Keratinocyte (primary cell): ENCODE measurements around the gene SLC10A4. TPM values are rescaled to one million over a fixed set of nuclear protein-coding genes. Genes with fewer than 3 reads are reported as not detected.

Experiments used
- DNase-seq: peaks from one replicate; pipeline ENCODE4 v3.0.0-alpha.2; 2011; ENCODE audit warnings: low read depth, missing footprints, low spot score
- FAIRE-seq: peaks from 2 replicates; lab custom pipeline; 2011; peaks lifted over from hg19 to GRCh38; lab: Jason Lieb, UNC
- H2AFZ ChIP-seq: 2 replicates; pipeline ENCODE4 v1.6.0; 2012; ENCODE audit warnings: low read length, control low read depth, inconsistent platforms; ENCODE audit not compliant: control insufficient read depth
- H3K27ac ChIP-seq: 2 replicates; pipeline ENCODE4 v1.5.1; 2011; ENCODE audit warnings: low read length; ENCODE audit not compliant: control insufficient read depth, insufficient read depth
- H3K27me3 ChIP-seq: 3 replicates; pipeline ENCODE4 v1.6.0; 2011; ENCODE audit warnings: low read length; ENCODE audit not compliant: control insufficient read depth, insufficient read depth; ENCODE audit errors: extremely low read depth
- H3K36me3 ChIP-seq, 2 experiments: 2 replicates in 1 of 2; 3 replicates in 1 of 2; pipeline ENCODE4 v1.5.1; 2011; ENCODE audit warnings: low read length in 2 of 2, mild to moderate bottlenecking in 1 of 2; ENCODE audit not compliant: control insufficient read depth in 2 of 2, insufficient read depth in 2 of 2; ENCODE audit errors: extremely low read depth in 1 of 2
- H3K4me1 ChIP-seq: 3 replicates; pipeline ENCODE4 v1.5.1; 2011; ENCODE audit warnings: low read length; ENCODE audit not compliant: control insufficient read depth, insufficient read depth; ENCODE audit errors: extremely low read depth
- H3K4me2 ChIP-seq: 3 replicates; pipeline ENCODE4 v1.6.0; 2011; ENCODE audit warnings: low read depth, low read length; ENCODE audit not compliant: control insufficient read depth, insufficient read depth; ENCODE audit errors: extremely low read depth
- H3K4me3 ChIP-seq, 3 experiments: fragments of 200-600 bp in 1 of 3; sonication (generic) in 1 of 3; 2 replicates in 2 of 3; 3 replicates in 1 of 3; pipeline ENCODE4 v1.5.1; 2011 to 2016; ENCODE audit warnings: low read length in 3 of 3, mild to moderate bottlenecking in 3 of 3, control low read depth in 2 of 3, inconsistent platforms in 1 of 3, low read depth in 1 of 3, mixed read lengths in 1 of 3, mixed run types in 1 of 3, moderate library complexity in 1 of 3; ENCODE audit not compliant: control insufficient read depth in 2 of 3, insufficient read depth in 2 of 3; ENCODE audit errors: extremely low read depth in 1 of 3
- H3K79me2 ChIP-seq: 2 replicates; pipeline ENCODE4 v1.6.0; 2012; ENCODE audit warnings: low read length; ENCODE audit not compliant: control insufficient read depth, insufficient read depth
- H3K9ac ChIP-seq: 3 replicates; pipeline ENCODE4 v1.6.0; 2011; ENCODE audit warnings: low read length; ENCODE audit not compliant: control insufficient read depth, insufficient read depth; ENCODE audit errors: extremely low read depth
- H3K9me1 ChIP-seq: 3 replicates; pipeline ENCODE4 v1.6.0; 2011; ENCODE audit warnings: low read length; ENCODE audit not compliant: control insufficient read depth, insufficient read depth; ENCODE audit errors: extremely low read depth
- H3K9me3 ChIP-seq: 2 replicates; pipeline ENCODE4 v1.5.1; 2012; ENCODE audit warnings: low read depth, low read length; ENCODE audit not compliant: control insufficient read depth
- H4K20me1 ChIP-seq: 3 replicates; pipeline ENCODE4 v1.6.0; 2011; ENCODE audit warnings: low read length; ENCODE audit not compliant: control insufficient read depth, insufficient read depth; ENCODE audit errors: extremely low read depth
- EZH2 ChIP-seq: IDR thresholded peaks from one replicate; pipeline ENCODE4 v1.6.1; 2012; ENCODE audit warnings: inconsistent platforms, mild to moderate bottlenecking, low read length, moderate library complexity
- dilution Hi-C: fragments of 300-500 bp; cut with MboI; formaldehyde crosslinking; loops from one replicate; pipeline ENCODE4 v1.7.0; 2020; ENCODE audit warnings: low sequenced_read_pairs; ENCODE audit not compliant: extremely low pct_ligation_motif_present
- polyA minus RNA-seq, 3 experiments: library from RNA; depleted of rRNA, polyadenylated mRNA; stranded (reverse); fragments of >200 nt; gene quantifications; 1 replicate in 1 of 3; 2 replicates in 1 of 3; 3 replicates in 1 of 3; pipeline ENCODE4 v1.2.3, GENCODE V29; 2011
- polyA plus RNA-seq, 5 experiments: library from polyadenylated mRNA; depleted of rRNA in 3 of 5; stranded (reverse) in 3 of 5; stranded (forward) in 1 of 5; unstranded in 1 of 5; fragments of >200 nt; gene quantifications; 1 replicate in 1 of 5; 2 replicates in 3 of 5; 3 replicates in 1 of 5; pipeline versions ENCODE4 v1.2.1 to v1.2.3, GENCODE V29; 2011 to 2012; ENCODE audit warnings: missing spikeins in 2 of 5, low read depth in 1 of 5, low replicate concordance in 1 of 5
- TF ChIP-seq, protein P1 (sequence below), 3 experiments: IDR thresholded peaks in 1 of 3; conservative IDR thresholded peaks in 1 of 3; optimal IDR thresholded peaks in 1 of 3; 2 replicates in 2 of 3; 3 replicates in 1 of 3; pipeline versions ENCODE3 to v1.5.1; 2011; ENCODE audit warnings: low read length in 3 of 3, mild to moderate bottlenecking in 3 of 3, moderate library complexity in 2 of 3, control low read depth in 1 of 3, inconsistent platforms in 1 of 3; ENCODE audit not compliant: insufficient read depth in 2 of 3; ENCODE audit errors: extremely low read depth in 1 of 3

Gene SLC10A4, protein sequence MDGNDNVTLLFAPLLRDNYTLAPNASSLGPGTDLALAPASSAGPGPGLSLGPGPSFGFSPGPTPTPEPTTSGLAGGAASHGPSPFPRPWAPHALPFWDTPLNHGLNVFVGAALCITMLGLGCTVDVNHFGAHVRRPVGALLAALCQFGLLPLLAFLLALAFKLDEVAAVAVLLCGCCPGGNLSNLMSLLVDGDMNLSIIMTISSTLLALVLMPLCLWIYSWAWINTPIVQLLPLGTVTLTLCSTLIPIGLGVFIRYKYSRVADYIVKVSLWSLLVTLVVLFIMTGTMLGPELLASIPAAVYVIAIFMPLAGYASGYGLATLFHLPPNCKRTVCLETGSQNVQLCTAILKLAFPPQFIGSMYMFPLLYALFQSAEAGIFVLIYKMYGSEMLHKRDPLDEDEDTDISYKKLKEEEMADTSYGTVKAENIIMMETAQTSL
- 0.07 TPM in 1 of 3 replicates, not detected in the others for polyA plus RNA-seq
- not detected for polyA plus RNA-seq (2011; ENCODE audit: low read depth)
- polyA plus RNA-seq (2011; cell fraction: cytosol; rRNA removed) = not detected in 2 replicates
- polyA plus RNA-seq (2011; cell fraction: nucleus; rRNA removed) = 0.12 and 0.14 TPM in 2 replicates
- polyA plus RNA-seq (2012; ENCODE audit: low replicate concordance) = not detected in 2 replicates
- not detected in 3 replicates for polyA minus RNA-seq
- not detected for polyA minus RNA-seq (2011; cell fraction: cytosol; rRNA and poly(A)+ RNA removed)
- polyA minus RNA-seq (2011; cell fraction: nucleus; rRNA and poly(A)+ RNA removed) = not detected in 2 replicates

DNA sequence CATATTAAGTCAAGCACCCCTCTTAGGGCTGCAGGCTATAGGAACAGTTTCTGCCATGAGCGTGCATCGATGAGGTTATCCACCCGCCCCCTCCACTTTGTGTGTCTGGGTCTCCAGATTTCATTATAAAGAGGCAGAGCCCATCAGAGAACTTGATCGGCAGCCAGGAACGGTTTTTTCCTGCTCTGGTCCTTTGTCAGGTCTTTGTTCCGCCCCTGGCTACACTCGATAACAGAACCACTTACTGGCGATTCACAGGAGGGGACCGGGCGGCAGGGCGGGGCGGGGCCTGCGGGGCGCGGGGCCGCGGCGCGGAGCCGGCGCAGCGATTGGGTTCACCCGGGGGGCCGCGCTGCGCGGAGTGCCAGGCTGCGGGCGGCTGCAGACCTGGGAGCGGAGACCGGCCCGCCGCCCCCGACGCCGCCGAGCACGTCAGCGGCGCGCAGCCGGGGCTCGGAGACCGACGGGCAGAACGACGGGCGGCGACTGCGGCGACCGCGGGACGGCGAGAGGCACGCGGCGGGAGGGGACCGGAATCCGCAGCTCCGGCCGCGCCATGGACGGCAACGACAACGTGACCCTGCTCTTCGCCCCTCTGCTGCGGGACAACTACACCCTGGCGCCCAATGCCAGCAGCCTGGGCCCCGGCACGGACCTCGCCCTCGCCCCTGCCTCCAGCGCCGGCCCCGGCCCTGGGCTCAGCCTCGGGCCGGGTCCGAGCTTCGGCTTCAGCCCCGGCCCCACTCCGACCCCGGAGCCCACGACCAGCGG, at the start of gene SLC10A4:
SLC10A4 (plus strand) TSS at position 338 of the 771 bp plus-strand sequence; CDS start at position 557, 219 bp downstream.
- H3K4me1 ChIP-seq = no peaks in the 10 kb centered on the region
- no peaks in the 10 kb centered on the region for H4K20me1 ChIP-seq
- TF ChIP-seq, protein P1, sequence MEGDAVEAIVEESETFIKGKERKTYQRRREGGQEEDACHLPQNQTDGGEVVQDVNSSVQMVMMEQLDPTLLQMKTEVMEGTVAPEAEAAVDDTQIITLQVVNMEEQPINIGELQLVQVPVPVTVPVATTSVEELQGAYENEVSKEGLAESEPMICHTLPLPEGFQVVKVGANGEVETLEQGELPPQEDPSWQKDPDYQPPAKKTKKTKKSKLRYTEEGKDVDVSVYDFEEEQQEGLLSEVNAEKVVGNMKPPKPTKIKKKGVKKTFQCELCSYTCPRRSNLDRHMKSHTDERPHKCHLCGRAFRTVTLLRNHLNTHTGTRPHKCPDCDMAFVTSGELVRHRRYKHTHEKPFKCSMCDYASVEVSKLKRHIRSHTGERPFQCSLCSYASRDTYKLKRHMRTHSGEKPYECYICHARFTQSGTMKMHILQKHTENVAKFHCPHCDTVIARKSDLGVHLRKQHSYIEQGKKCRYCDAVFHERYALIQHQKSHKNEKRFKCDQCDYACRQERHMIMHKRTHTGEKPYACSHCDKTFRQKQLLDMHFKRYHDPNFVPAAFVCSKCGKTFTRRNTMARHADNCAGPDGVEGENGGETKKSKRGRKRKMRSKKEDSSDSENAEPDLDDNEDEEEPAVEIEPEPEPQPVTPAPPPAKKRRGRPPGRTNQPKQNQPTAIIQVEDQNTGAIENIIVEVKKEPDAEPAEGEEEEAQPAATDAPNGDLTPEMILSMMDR (optimal IDR thresholded peaks at IDR 0.05 in 1 of 3, IDR thresholded peaks at IDR 0.05 in 1 of 3, conservative IDR thresholded peaks at IDR 0.05 in 1 of 3; ENCODE audit: extremely low read depth in 1 of 3, insufficient read depth in 2 of 3, low read length in 3 of 3) = no peak
- TF ChIP-seq EZH2 = peak; percentile 21
- no peak for FAIRE-seq
- H3K79me2 ChIP-seq = no peaks in the 10 kb centered on the region
- no peak within 1 kb of the TSS for H3K4me3 ChIP-seq
- H3K9me3 ChIP-seq = peaks cover 6% of the 10 kb centered on the region
- no peaks in the 10 kb centered on the region for H3K36me3 ChIP-seq
- dilution Hi-C loops = no loop called here
- no peaks in the 10 kb centered on the region for H3K9me1 ChIP-seq
- H3K4me2 ChIP-seq = peak within 1 kb of the TSS; percentile 10
- no peak for DNase-seq
- H3K27me3 ChIP-seq = peaks cover 45% of the 10 kb centered on the region
- no peak within 1 kb of the TSS for H3K27ac ChIP-seq
- no peak within 1 kb of the TSS for H3K9ac ChIP-seq
- H2AFZ ChIP-seq = peak within 1 kb of the TSS; percentile 6

DNA sequence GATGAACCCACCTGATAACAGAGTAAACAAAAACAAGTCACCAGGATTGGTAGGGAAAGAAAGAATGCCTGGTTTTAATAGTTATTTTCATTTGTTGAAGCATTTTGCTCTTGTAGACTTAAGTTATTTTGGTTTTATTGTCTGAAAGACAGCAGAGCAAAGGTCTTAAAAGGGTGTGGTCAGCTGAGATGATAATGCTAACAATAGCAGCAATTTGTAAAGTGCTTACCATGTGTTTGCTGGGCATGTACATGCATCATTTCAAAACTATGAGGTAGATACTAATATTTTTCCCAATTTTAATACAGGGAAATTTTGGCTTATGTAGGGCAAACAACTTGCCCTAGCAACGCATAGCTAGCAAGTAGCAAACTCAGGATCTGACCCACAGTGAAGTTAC, 46.8 kb upstream of the SLC10A4 start:
- Histone ChIP-seq H3K4me1 (peaks cover 7% of the 10 kb centered on the region), H2AFZ (no peak overlapping the region), H4K20me1 (no peaks in the 10 kb centered on the region), H3K4me2 (no peak overlapping the region), H3K9me3 (no peaks in the 10 kb centered on the region), H3K27ac (no peak overlapping the region), H3K79me2 (no peaks in the 10 kb centered on the region), H3K27me3 (no peaks in the 10 kb centered on the region), H3K9ac (no peak overlapping the region), H3K9me1 (no peaks in the 10 kb centered on the region), H3K36me3 (no peaks in the 10 kb centered on the region), H3K4me3 (no peak overlapping the region)
- dilution Hi-C loops = no loop called here
- TF ChIP-seq EZH2 = no peak
- TF ChIP-seq, protein P1 (optimal IDR thresholded peaks at IDR 0.05 in 1 of 3, IDR thresholded peaks at IDR 0.05 in 1 of 3, conservative IDR thresholded peaks at IDR 0.05 in 1 of 3; ENCODE audit: extremely low read depth in 1 of 3, insufficient read depth in 2 of 3, low read length in 3 of 3) = no peak
- peak; percentile 20 for FAIRE-seq
- no peak for DNase-seq
